Measurements from ENCODE around the gene ARMH3. TPM values are rescaled to one million over a fixed set of nuclear protein-coding genes. Genes with fewer than 3 reads are reported as not detected.

ARMH3 gene
- total RNA-seq, 1 experiment from 2014 or later: 30.6 TPM

- no peak overlapping the region for H3K4me3 ChIP-seq (ENCODE audit: low read depth in 2 of 2, low read length in 2 of 2)
- ATAC-seq (no peak), DNase-seq (ENCODE audit: low read depth, low spot score) (no peak)
- no peaks in the 10 kb centered on the region for H3K4me1 ChIP-seq (ENCODE audit: control insufficient read depth, insufficient read depth, low read length)
- intact Hi-C loops (cut with micrococcal nuclease; ENCODE audit: unreplicated experiment): no loop called here
- TF ChIP-seq CTCF (IDR thresholded peaks at IDR 0.05): no peak
- ChIA-PET CTCF (no interaction called here), POLR2A (interaction anchor here (0.5 to 0.6 kb wide), 2 partner anchors 32 to 723 kb away, joined by 3 to 4 read pairs; no protein-coding TSS in a partner anchor)
- no peaks in the 10 kb centered on the region for H3K36me3 ChIP-seq (ENCODE audit: control insufficient read depth, insufficient read depth, low read length)
- no peaks in the 10 kb centered on the region for H3K9me3 ChIP-seq (ENCODE audit: control insufficient read depth, insufficient read depth, low read depth, low read length)
- no peaks in the 10 kb centered on the region for H3K27me3 ChIP-seq (ENCODE audit: control insufficient read depth, insufficient read depth, low read length)
- BruUV-seq (replicated peaks): no TSS peak
- no peak overlapping the region for H3K27ac ChIP-seq (ENCODE audit: low read length)
- in situ Hi-C loops (cut with HindIII; ENCODE audit: low pct_unique_long_range_greater_than_20kb, low sequenced_read_pairs): no loop called here
Measured at GRCh38 chr10:102086196-102086595, 30.2 kb upstream of the ARMH3 start.

DNA sequence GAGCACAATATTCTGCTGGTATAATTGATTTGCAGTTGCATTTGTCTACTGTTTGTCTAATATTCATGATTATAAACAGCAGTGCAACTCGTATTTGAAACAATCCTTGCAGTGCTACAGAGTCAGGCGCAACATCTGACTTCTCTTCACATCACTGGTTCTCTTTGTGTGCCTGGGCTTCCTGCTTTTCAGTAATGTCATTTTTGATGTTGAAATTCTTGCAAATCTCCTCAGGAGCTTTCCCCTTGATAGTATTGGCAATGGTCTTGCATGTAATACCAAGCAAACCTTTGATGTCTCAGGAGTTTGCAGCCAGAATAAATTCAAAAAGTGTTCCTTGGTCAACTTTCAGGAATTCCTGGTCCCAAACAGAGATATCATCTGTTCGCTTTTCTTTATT lies 29.4 kb upstream of the ARMH3 start:
- Histone ChIP-seq H3K9me3 (ENCODE audit: control insufficient read depth, insufficient read depth, low read depth, low read length) (no peaks in the 10 kb centered on the region), H3K36me3 (ENCODE audit: control insufficient read depth, insufficient read depth, low read length) (no peaks in the 10 kb centered on the region), H3K27ac (ENCODE audit: low read length) (no peak overlapping the region), H3K27me3 (ENCODE audit: control insufficient read depth, insufficient read depth, low read length) (no peaks in the 10 kb centered on the region), H3K4me1 (ENCODE audit: control insufficient read depth, insufficient read depth, low read length) (no peaks in the 10 kb centered on the region), H3K4me3 (ENCODE audit: low read depth in 2 of 2, low read length in 2 of 2) (no peak overlapping the region)
- intact Hi-C loops (cut with micrococcal nuclease; ENCODE audit: unreplicated experiment) (no loop called here), in situ Hi-C loops (cut with HindIII; ENCODE audit: low pct_unique_long_range_greater_than_20kb, low sequenced_read_pairs) (no loop called here)
- POLR2A ChIA-PET: no interaction called here
- TF ChIP-seq REST (IDR thresholded peaks at IDR 0.05; ENCODE audit: insufficient read depth in 1 of 2, low read depth in 2 of 2, low read length in 1 of 2) (no peak), TCF7L2 (IDR thresholded peaks at IDR 0.05; ENCODE audit: low read depth, low read length) (no peak), POLR2AphosphoS5 (IDR thresholded peaks at IDR 0.05; ENCODE audit: low read depth, low read length) (no peak), CTCF (IDR thresholded peaks at IDR 0.05) (no peak), SIN3A (IDR thresholded peaks at IDR 0.05; ENCODE audit: borderline replicate concordance, insufficient read depth, low read depth, low read length) (no peak)
- no TSS peak for BruUV-seq (replicated peaks)
- ATAC-seq (no peak), DNase-seq (ENCODE audit: low read depth, low spot score) (no peak)
- CTCF ChIA-PET: interaction anchor here (0.6 to 0.7 kb wide), 2 partner anchors 14 to 84 kb away, joined by 3 to 4 read pairs; no protein-coding TSS in a partner anchor

All from Panc1 (cell line).